ENCODE data around the gene PCDHA8. TPM values are rescaled to one million over a fixed set of nuclear protein-coding genes. Genes with fewer than 3 reads are reported as not detected.
A peak's percentile ranks its signal among the peaks of the same experiment; 100 is the strongest.

Gene PCDHA8, protein sequence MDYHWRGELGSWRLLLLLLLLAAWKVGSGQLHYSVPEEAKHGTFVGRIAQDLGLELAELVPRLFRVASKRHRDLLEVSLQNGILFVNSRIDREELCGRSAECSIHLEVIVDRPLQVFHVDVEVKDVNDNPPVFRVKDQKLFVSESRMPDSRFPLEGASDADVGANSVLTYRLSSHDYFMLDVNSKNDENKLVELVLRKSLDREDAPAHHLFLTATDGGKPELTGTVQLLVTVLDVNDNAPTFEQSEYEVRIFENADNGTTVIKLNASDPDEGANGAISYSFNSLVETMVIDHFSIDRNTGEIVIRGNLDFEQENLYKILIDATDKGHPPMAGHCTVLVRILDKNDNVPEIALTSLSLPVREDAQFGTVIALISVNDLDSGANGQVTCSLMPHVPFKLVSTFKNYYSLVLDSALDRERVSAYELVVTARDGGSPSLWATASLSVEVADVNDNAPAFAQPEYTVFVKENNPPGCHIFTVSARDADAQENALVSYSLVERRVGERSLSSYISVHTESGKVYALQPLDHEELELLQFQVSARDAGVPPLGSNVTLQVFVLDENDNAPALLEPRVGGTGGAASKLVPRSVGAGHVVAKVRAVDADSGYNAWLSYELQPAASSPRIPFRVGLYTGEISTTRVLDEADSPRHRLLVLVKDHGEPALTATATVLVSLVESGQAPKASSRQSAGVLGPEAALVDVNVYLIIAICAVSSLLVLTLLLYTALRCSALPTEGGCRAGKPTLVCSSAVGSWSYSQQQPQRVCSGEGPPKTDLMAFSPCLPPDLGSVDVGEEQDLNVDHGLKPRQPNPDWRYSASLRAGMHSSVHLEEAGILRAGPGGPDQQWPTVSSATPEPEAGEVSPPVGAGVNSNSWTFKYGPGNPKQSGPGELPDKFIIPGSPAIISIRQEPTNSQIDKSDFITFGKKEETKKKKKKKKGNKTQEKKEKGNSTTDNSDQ
- total RNA-seq, result 0.82 TPM
- polyA plus RNA-seq (ENCODE audit: insufficient read depth, low read depth, low replicate concordance), result not detected
- long read RNA-seq, donor 1, result 0 reads
- long read RNA-seq, donor 2, result 0 reads
- long read RNA-seq, donor 3, result 0 reads
- long read RNA-seq, donor 4, result 0 reads
- long read RNA-seq, donor 5, result 0 reads
- long read RNA-seq, donor 6, result 0 reads
- long read RNA-seq, donor 7, result 0 reads
- long read RNA-seq, donor 8, result 0 reads
- long read RNA-seq, donor 9, partial matches to known transcripts, result 0 of 1 reads
- long read RNA-seq, donor 9, other reads (novel, unspliced or antisense), result 0 of 1 reads
- long read RNA-seq, donor 10, result 0 reads

DNA sequence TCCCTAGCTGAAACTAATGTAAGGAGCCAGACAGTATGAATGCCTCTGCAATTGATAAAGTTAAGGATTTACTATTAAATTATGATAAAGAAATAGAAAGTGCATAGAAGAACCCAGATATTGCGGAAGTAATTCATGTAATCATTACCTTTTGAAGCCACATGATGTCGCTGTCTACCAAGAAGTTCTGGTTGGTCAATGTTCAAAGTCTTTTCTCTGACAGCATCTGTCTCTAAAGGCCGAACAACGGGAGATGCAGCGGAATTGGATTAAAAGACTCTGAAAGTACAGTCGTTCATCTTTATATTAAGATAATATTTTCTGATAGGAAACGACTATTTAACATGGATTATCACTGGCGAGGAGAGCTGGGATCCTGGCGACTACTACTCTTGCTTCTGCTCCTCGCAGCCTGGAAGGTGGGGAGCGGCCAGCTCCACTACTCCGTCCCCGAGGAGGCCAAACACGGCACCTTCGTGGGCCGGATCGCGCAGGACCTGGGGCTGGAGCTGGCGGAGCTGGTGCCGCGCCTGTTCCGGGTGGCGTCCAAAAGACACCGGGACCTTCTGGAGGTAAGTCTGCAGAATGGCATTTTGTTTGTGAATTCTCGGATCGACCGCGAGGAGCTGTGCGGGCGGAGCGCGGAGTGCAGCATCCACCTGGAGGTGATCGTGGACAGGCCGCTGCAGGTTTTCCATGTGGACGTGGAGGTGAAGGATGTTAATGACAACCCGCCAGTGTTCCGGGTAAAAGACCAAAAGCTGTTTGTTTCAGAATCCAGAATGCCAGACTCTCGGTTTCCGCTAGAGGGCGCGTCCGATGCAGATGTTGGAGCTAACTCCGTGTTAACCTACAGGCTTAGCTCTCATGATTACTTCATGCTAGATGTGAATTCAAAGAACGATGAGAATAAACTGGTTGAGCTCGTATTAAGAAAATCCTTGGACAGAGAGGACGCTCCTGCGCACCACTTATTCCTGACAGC is at the start of gene PCDHA8:
TSS of gene PCDHA8 (plus strand) at position 210 of the 985 bp plus-strand sequence. CDS start at position 345, 135 bp downstream.
- H3K4me3 ChIP-seq (ENCODE audit: low read length in 3 of 3), result no peak within 1 kb of the TSS
- intact Hi-C loops (cut with DNase I), result no loop called here
- TF ChIP-seq, protein P1, sequence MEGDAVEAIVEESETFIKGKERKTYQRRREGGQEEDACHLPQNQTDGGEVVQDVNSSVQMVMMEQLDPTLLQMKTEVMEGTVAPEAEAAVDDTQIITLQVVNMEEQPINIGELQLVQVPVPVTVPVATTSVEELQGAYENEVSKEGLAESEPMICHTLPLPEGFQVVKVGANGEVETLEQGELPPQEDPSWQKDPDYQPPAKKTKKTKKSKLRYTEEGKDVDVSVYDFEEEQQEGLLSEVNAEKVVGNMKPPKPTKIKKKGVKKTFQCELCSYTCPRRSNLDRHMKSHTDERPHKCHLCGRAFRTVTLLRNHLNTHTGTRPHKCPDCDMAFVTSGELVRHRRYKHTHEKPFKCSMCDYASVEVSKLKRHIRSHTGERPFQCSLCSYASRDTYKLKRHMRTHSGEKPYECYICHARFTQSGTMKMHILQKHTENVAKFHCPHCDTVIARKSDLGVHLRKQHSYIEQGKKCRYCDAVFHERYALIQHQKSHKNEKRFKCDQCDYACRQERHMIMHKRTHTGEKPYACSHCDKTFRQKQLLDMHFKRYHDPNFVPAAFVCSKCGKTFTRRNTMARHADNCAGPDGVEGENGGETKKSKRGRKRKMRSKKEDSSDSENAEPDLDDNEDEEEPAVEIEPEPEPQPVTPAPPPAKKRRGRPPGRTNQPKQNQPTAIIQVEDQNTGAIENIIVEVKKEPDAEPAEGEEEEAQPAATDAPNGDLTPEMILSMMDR (IDR thresholded peaks at IDR 0.05; ENCODE audit: borderline replicate concordance, extremely low read depth, insufficient read depth), result peak; percentile 25
- H3K9me3 ChIP-seq (ENCODE audit: control insufficient read depth in 2 of 3, insufficient read depth in 1 of 3, low read length in 3 of 3), result peaks cover 0 to 11% (median 2%) of the 10 kb centered on the region in 3 donors
- DNase-seq, result no peak
- H3K9ac ChIP-seq (ENCODE audit: low read length in 3 of 3), result no peak within 1 kb of the TSS
- H3K27me3 ChIP-seq (ENCODE audit: control insufficient read depth, insufficient read depth, low read length), result no peaks in the 10 kb centered on the region
- H3K36me3 ChIP-seq (ENCODE audit: control insufficient read depth in 2 of 3, insufficient read depth in 3 of 3, low read length in 3 of 3), result no peaks in the 10 kb centered on the region
- no peak within 1 kb of the TSS for H3K27ac ChIP-seq (ENCODE audit: low read depth in 2 of 2, low read length in 2 of 2)
- no peak for FAIRE-seq
- H3K4me1 ChIP-seq (ENCODE audit: control insufficient read depth in 2 of 3, insufficient read depth in 2 of 3, low read depth in 1 of 3, low read length in 3 of 3), result no peaks in the 10 kb centered on the region

DNA sequence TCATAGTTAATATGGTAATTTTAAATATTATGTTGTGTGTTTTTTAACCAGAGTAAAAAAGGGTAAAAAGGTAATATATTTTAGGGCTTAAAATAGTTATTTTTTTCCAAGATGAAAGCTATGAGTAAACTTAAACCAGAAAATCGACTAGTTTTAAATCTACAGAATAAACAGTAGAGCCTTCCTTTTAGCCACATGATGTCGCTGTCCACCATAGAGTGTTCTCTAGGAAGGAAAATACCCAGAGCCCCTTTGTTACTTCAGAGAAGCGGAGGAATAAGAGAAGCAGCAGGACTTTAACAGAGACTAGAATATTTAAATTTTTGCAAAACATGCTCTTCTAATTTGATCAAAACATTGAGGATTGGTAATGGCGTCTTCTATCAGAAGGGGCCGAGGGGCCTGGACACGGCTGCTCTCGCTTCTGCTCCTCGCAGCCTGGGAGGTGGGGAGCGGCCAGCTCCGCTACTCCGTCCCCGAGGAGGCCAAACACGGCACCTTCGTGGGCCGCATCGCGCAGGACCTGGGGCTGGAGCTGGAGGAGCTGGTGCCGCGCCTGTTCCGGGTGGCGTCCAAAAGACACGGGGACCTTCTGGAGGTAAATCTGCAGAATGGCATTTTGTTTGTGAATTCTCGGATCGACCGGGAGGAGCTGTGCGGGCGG is 46.3 kb upstream of the PCDHA8 start, which contains the start of gene PCDHA2:
TSS of gene PCDHA2 (plus strand) at position 258 of the 664 bp plus-strand sequence.
- intact Hi-C loops (cut with DNase I), result no loop called here
- DNase-seq (peak in 1 of 5 donors; percentile 7), FAIRE-seq (no peak)
- Histone ChIP-seq H3K4me1 (ENCODE audit: control insufficient read depth in 2 of 3, insufficient read depth in 2 of 3, low read depth in 1 of 3, low read length in 3 of 3) (no peaks in the 10 kb centered on the region), H3K27ac (ENCODE audit: low read depth in 2 of 2, low read length in 2 of 2) (no peak within 1 kb of the TSS), H3K9me3 (ENCODE audit: control insufficient read depth in 2 of 3, insufficient read depth in 1 of 3, low read length in 3 of 3) (peaks cover 0 to 20% (median 10%) of the 10 kb centered on the region in 3 donors), H3K36me3 (ENCODE audit: control insufficient read depth in 2 of 3, insufficient read depth in 3 of 3, low read length in 3 of 3) (no peaks in the 10 kb centered on the region), H3K4me3 (ENCODE audit: low read length in 3 of 3) (peak within 1 kb of the TSS in 2 of 3 donors; percentile 15 to 29), H3K27me3 (ENCODE audit: control insufficient read depth, insufficient read depth, low read length) (no peaks in the 10 kb centered on the region), H3K9ac (ENCODE audit: low read length in 3 of 3) (no peak within 1 kb of the TSS)
- TF ChIP-seq, protein P1 (IDR thresholded peaks at IDR 0.05; ENCODE audit: borderline replicate concordance, extremely low read depth, insufficient read depth), result no peak
